Endodermal cell (in vitro differentiated cells): ENCODE data around the gene TRAPPC1. TPM values are rescaled to one million over a fixed set of nuclear protein-coding genes. Genes with fewer than 3 reads are reported as not detected.
"Not testable (repeated sequence)": the region's sequence is repeated elsewhere in the genome, so short reads cannot be mapped to it uniquely, and the experiment has no call there.

Source experiments
- DNase-seq: peaks from one replicate; pipeline ENCODE4 v3.0.0-alpha.2; 2017
- H3K27ac ChIP-seq: 2 replicates; pipeline ENCODE4 v1.5.1; 2013; ENCODE audit warnings: mild to moderate bottlenecking, low read depth, low read length, moderate library complexity
- H3K27me3 ChIP-seq: 2 replicates; pipeline ENCODE4 v1.6.1; 2013; ENCODE audit warnings: mild to moderate bottlenecking, low read length, moderate library complexity; ENCODE audit not compliant: insufficient read depth, control insufficient read depth, poor library complexity, severe bottlenecking
- H3K36me3 ChIP-seq: 2 replicates; pipeline ENCODE4 v1.7.0; 2013; ENCODE audit warnings: mild to moderate bottlenecking, low read length, moderate library complexity; ENCODE audit not compliant: control insufficient read depth, insufficient read depth
- H3K4me1 ChIP-seq: one replicate; pipeline ENCODE4 v1.7.0; 2013; ENCODE audit warnings: low read length; ENCODE audit not compliant: control insufficient read depth, insufficient read depth
- H3K4me3 ChIP-seq: 2 replicates; pipeline ENCODE4 v1.5.1; 2013; ENCODE audit warnings: mild to moderate bottlenecking, low read length, moderate library complexity
- H3K9ac ChIP-seq: 2 replicates; pipeline ENCODE4 v1.6.1; 2013; ENCODE audit warnings: mild to moderate bottlenecking, low read length, moderate library complexity; ENCODE audit not compliant: poor library complexity, severe bottlenecking; ENCODE audit errors: extremely low read depth
- H3K9me3 ChIP-seq: 2 replicates; pipeline ENCODE4 v1.6.1; 2013; ENCODE audit warnings: mild to moderate bottlenecking, low read length, moderate library complexity; ENCODE audit not compliant: control insufficient read depth
- H3K27ac Mint-ChIP-seq: 2 replicates; pipeline ENCODE4 v1.8.0; 2020; ENCODE audit warnings: mixed read lengths
- H3K27me3 Mint-ChIP-seq: 2 replicates; pipeline ENCODE4 v1.8.0; 2021; ENCODE audit warnings: mild to moderate bottlenecking, mixed read lengths; ENCODE audit not compliant: insufficient read depth
- H3K36me3 Mint-ChIP-seq: 2 replicates; pipeline ENCODE4 v1.8.0; 2020; ENCODE audit warnings: low read depth, mixed read lengths
- H3K4me1 Mint-ChIP-seq: 2 replicates; pipeline ENCODE4 v1.8.0; 2020; ENCODE audit warnings: mixed read lengths
- H3K4me3 Mint-ChIP-seq: 2 replicates; pipeline ENCODE4 v1.8.0; 2020; ENCODE audit warnings: mild to moderate bottlenecking, moderate library complexity, mixed read lengths
- H3K9me3 Mint-ChIP-seq: 2 replicates; pipeline ENCODE4 v1.8.0; 2020; ENCODE audit warnings: mild to moderate bottlenecking, mixed read lengths
- WGBS, 2 experiments: methylation state at CpG; one replicate each; pipeline versions ENCODE4 v1.1.5 to v1.1.7; 2013; ENCODE audit warnings: missing lambda C conversion rate in 2 of 2, mixed read lengths in 1 of 2; ENCODE audit not compliant: insufficient coverage in 1 of 2, insufficient read length in 1 of 2; 5-methylcytosine and 5-hydroxymethylcytosine counted together
- total RNA-seq, 2 donors: library from RNA; stranded (reverse); fragmentation: NEBNext Ultra II Directional in 1 of 2; extraction: Animal tissue kit (Norgen Biotek cat#: 25700) in 1 of 2; gene quantifications; 2 replicates in 1 of 2; 3 replicates in 1 of 2; pipeline ENCODE4 v1.2.1, GENCODE V29; 2021
- TF ChIP-seq, protein P1 (sequence below): fragments of 200-600 bp; sonication (generic); conservative IDR thresholded peaks from 2 replicates; pipeline ENCODE4 v1.5.0; 2021; ENCODE audit warnings: antibody characterized with exemption, mild to moderate bottlenecking

TRAPPC1 gene
- total RNA-seq, 2 donors from 2014 or later, result 150 to 170 TPM

DNA sequence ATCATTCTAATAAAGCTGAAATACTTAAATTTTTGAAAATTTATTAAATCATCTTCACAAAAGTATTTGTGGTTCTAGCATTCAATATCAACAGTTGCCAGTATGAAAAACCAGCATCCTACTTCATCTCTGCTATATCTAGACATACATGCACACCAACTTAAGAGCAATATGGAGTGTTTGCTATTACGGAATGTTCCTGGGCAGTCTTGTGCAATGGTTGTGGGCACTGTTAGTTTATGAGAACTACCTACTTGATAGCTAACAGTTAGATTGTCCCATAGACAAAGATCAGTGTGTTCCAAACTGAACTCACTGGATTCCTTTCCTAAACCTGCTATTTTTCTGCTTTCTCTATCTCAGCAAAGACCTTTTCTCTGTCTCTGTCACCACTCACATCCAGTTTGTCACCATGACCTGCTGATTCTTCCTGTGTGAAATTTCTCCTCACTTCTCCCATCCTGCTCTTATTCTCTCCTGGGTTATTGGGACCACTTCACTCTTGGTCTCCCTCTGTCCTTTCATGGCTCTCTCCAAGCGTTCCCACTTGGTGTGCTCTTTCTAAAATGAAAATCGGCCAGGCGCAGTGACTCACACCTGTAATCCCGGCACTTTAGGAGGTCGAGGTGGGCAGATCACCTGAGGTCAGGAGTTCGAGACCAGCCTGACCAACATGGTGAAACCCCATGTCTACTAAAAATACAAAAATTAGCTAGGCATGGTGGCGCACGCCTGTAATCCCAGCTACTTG is 27.9 kb upstream of the TRAPPC1 start:
- H3K27me3 Mint-ChIP-seq, result no peaks in the 10 kb centered on the region
- H3K4me1 Mint-ChIP-seq, result peaks cover 3% of the 10 kb centered on the region
- H3K4me1 ChIP-seq, result no peaks in the 10 kb centered on the region
- 87 to 95% methylated on average over 6 to 9 of the region's 9 CpGs for WGBS, 2 experiments
- H3K36me3 ChIP-seq, result no peaks in the 10 kb centered on the region
- H3K9ac ChIP-seq, result no peak overlapping the region
- no peaks in the 10 kb centered on the region for H3K9me3 ChIP-seq
- H3K4me3 Mint-ChIP-seq, result no peak overlapping the region
- no peak overlapping the region for H3K27ac Mint-ChIP-seq
- DNase-seq, result no peak
- no peak overlapping the region for H3K4me3 ChIP-seq
- H3K9me3 Mint-ChIP-seq, result no peaks in the 10 kb centered on the region
- H3K27me3 ChIP-seq, result no peaks in the 10 kb centered on the region
- TF ChIP-seq, protein P1, sequence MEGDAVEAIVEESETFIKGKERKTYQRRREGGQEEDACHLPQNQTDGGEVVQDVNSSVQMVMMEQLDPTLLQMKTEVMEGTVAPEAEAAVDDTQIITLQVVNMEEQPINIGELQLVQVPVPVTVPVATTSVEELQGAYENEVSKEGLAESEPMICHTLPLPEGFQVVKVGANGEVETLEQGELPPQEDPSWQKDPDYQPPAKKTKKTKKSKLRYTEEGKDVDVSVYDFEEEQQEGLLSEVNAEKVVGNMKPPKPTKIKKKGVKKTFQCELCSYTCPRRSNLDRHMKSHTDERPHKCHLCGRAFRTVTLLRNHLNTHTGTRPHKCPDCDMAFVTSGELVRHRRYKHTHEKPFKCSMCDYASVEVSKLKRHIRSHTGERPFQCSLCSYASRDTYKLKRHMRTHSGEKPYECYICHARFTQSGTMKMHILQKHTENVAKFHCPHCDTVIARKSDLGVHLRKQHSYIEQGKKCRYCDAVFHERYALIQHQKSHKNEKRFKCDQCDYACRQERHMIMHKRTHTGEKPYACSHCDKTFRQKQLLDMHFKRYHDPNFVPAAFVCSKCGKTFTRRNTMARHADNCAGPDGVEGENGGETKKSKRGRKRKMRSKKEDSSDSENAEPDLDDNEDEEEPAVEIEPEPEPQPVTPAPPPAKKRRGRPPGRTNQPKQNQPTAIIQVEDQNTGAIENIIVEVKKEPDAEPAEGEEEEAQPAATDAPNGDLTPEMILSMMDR, result no peak
- no peaks in the 10 kb centered on the region for H3K36me3 Mint-ChIP-seq
- H3K27ac ChIP-seq, result no peak overlapping the region

DNA sequence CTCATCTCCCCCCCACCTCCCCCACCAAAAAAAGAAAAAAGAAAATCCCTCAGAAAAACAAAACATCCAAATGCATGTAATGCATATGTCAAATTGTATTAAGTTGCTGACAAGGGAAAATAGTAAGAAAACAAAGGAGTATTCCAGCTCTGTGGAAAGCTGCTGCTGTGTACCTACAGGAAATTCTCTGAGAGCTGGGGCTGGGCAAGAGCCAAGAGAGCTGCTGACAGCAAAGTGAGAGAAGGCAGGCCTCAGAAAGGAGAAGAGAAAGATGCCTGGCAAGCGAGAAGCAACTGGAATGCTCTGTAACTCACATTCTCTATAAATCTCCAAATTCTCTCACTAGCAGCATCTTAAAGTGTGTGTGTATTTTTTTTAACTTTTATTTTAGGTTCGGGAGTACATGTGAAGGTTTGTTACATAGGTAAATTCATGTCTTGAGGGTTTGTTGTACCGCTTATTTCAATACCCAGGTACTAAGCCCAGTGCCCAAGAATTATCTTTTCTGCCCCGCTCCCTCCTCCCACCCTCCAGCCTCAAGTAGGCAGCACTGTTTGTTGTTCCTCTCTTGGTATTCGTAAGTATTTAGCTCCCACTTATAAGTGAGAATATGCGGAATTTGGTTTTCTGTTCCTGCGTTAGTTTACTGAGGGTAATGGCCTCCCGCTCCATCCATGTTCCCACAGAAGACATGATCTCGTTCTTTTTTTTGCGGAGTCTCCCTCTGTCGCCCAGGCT is 24.7 kb upstream of the TRAPPC1 start:
- TF ChIP-seq, protein P1, result no peak
- peaks cover 2% of the 10 kb centered on the region for H3K36me3 Mint-ChIP-seq
- Histone ChIP-seq H3K9me3 (no peaks in the 10 kb centered on the region), H3K4me1 (no peaks in the 10 kb centered on the region), H3K27me3 (no peaks in the 10 kb centered on the region), H3K36me3 (no peaks in the 10 kb centered on the region), H3K9ac (no peak overlapping the region), H3K4me3 (no peak overlapping the region), H3K27ac (no peak overlapping the region)
- peaks cover 7% of the 10 kb centered on the region for H3K9me3 Mint-ChIP-seq
- peak; percentile 67 for DNase-seq
- peaks cover 3% of the 10 kb centered on the region for H3K4me1 Mint-ChIP-seq
- WGBS, 2 experiments, result 84 to 86% methylated on average over 6 to 9 of the region's 11 CpGs
- H3K27me3 Mint-ChIP-seq, result no peaks in the 10 kb centered on the region
- no peak overlapping the region for H3K27ac Mint-ChIP-seq
- H3K4me3 Mint-ChIP-seq, result no peak overlapping the region

DNA sequence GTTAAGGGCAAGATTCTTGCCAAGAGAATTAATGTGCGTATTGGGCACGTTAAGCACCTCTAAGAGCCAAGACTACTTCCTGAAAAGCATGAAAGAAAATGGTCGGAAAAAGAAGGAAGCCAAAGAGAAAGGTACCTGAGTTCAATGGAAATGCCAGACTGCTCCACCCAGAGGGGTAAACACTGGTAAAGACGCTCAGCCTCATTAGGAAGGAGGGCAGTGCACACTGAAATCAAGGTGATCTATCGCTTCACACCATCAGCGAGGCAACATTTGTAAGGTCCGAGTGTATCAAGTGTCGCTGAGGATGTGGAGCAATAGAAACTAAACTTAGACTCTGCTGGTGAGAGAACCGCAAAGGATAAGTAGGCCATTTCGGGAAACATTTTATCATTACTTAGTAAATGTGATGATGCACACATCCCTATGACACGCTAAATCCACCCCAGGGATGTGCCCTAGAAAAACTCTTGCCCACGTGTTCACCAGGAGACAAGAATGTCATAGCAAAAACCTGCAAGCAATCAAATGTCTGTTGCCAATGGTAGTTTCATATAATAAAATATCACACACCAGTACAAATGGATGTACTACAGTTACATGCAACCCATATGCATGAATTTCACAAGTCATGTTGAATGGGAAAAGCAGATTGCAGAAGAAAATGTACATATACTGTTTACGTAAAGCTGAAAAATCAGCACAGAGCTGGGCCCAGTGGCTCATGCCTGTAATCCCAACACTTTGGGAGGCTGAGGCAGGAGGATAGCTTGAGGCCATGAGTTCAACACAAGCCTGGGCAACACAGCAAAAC is 23.9 kb upstream of the TRAPPC1 start:
- Histone ChIP-seq H3K27ac (no peak overlapping the region), H3K4me1 (no peaks in the 10 kb centered on the region), H3K36me3 (peaks cover under 1% of the 10 kb centered on the region), H3K4me3 (no peak overlapping the region), H3K9me3 (no peaks in the 10 kb centered on the region), H3K27me3 (no peaks in the 10 kb centered on the region), H3K9ac (no peak overlapping the region)
- Mint-ChIP-seq H3K4me3 (no peak overlapping the region), H3K4me1 (peaks cover 3% of the 10 kb centered on the region), H3K9me3 (peaks cover 7% of the 10 kb centered on the region), H3K36me3 (peaks cover 3% of the 10 kb centered on the region), H3K27ac (no peak overlapping the region), H3K27me3 (no peaks in the 10 kb centered on the region)
- DNase-seq, result no peak
- WGBS, 2 experiments, result 87 to 88% methylated on average over 9 to 13 of the region's 13 CpGs
- TF ChIP-seq, protein P1, result no peak

DNA sequence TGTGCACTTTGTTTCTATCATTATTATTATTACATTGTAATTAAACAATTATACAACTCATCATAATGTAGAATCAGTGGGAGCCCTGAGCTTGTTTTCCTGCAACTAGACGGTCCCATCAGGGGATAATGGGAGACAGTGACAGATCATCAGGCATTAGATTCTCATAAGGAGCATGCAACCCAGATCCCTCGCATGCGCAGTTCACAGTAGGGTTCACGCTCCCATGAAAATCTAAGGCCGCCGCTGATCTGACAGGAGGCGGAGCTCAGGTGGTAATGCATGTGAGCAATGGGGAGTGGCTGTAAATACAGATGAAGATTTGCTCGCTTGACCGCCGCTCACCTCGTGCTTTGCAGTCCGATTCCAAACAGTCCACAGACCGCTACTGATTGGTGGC is 21.5 kb upstream of the TRAPPC1 start:
- not testable (repeated sequence) for DNase-seq, H3K4me1 ChIP-seq, H3K4me1 Mint-ChIP-seq, H3K4me3 ChIP-seq, H3K27ac Mint-ChIP-seq, H3K4me3 Mint-ChIP-seq, H3K9ac ChIP-seq, H3K27me3 ChIP-seq, H3K9me3 ChIP-seq, H3K27me3 Mint-ChIP-seq, H3K27ac ChIP-seq, H3K9me3 Mint-ChIP-seq
- H3K36me3 ChIP-seq, result peaks cover 21% of the 10 kb centered on the region
- 88 to 96% methylated on average over 9 to 13 of the region's 13 CpGs for WGBS, 2 experiments
- peaks cover 26% of the 10 kb centered on the region for H3K36me3 Mint-ChIP-seq
